Measurements from ENCODE around the gene LRFN2. TPM values are rescaled to one million over a fixed set of nuclear protein-coding genes. Genes with fewer than 3 reads are reported as not detected.

LRFN2 gene
- total RNA-seq, 1 experiment from 2014 or later: not detected

- no peaks in the 10 kb centered on the region for H4K20me1 ChIP-seq (ENCODE audit: low read length)
- H3K9me2 ChIP-seq (replicated peaks; ENCODE audit: low read length): no peaks in the 10 kb centered on the region
- no peak overlapping the region for H2AFZ ChIP-seq (ENCODE audit: low read length)
- H3K36me3 ChIP-seq (ENCODE audit: low read depth, low read length): no peaks in the 10 kb centered on the region
- ChIA-PET POLR2A (ENCODE audit: unreplicated experiment) (no interaction called here), CTCF (no interaction called here)
- no TSS peak for BruUV-seq (replicated peaks)
- TF ChIP-seq EZH2phosphoT487 (IDR thresholded peaks at IDR 0.05; ENCODE audit: borderline replicate concordance, low read length) (no peak), CTCF (conservative IDR thresholded peaks at IDR 0.05; ENCODE audit: low read depth, low read length) (no peak), EZH2 (IDR thresholded peaks at IDR 0.05; ENCODE audit: low read length, unreplicated experiment) (no peak)
- H3K9ac ChIP-seq (ENCODE audit: low read length): no peak overlapping the region
- ATAC-seq: no peak
- no peaks in the 10 kb centered on the region for H3K4me1 ChIP-seq (ENCODE audit: insufficient read depth, low read length)
- intact Hi-C loops (cut with micrococcal nuclease): no loop called here
- no peaks in the 10 kb centered on the region for H3F3A ChIP-seq (ENCODE audit: low read length, unreplicated experiment)
- no peak overlapping the region for H3K4me3 ChIP-seq (ENCODE audit: low read length)
- no peaks in the 10 kb centered on the region for H3K27me3 ChIP-seq (ENCODE audit: low read length)
- no peak overlapping the region for H3K4me2 ChIP-seq (ENCODE audit: low read length)
- no peaks in the 10 kb centered on the region for H3K79me2 ChIP-seq (ENCODE audit: low read length)
- no peak overlapping the region for H3K27ac ChIP-seq (ENCODE audit: low read length)
- DNase-seq: no peak
- no peaks in the 10 kb centered on the region for H3K9me3 ChIP-seq (ENCODE audit: low read length)
Measured at GRCh38 chr6:40399888-40400457, 187.2 kb downstream of the LRFN2 start.

- Histone ChIP-seq H3K36me3 (ENCODE audit: low read depth, low read length) (no peaks in the 10 kb centered on the region), H3F3A (ENCODE audit: low read length, unreplicated experiment) (no peaks in the 10 kb centered on the region), H2AFZ (ENCODE audit: low read length) (no peak overlapping the region), H3K4me2 (ENCODE audit: low read length) (no peak overlapping the region), H3K79me2 (ENCODE audit: low read length) (no peaks in the 10 kb centered on the region), H3K9ac (ENCODE audit: low read length) (no peak overlapping the region), H3K4me3 (ENCODE audit: low read length) (no peak overlapping the region), H3K4me1 (ENCODE audit: insufficient read depth, low read length) (no peaks in the 10 kb centered on the region), H3K9me3 (ENCODE audit: low read length) (no peaks in the 10 kb centered on the region), H3K27ac (ENCODE audit: low read length) (no peak overlapping the region), H3K9me2 (replicated peaks; ENCODE audit: low read length) (no peaks in the 10 kb centered on the region), H4K20me1 (ENCODE audit: low read length) (no peaks in the 10 kb centered on the region), H3K27me3 (ENCODE audit: low read length) (no peaks in the 10 kb centered on the region)
- POLR2A ChIA-PET (ENCODE audit: unreplicated experiment): no interaction called here
- BruUV-seq (replicated peaks): no TSS peak
- TF ChIP-seq EZH2 (IDR thresholded peaks at IDR 0.05; ENCODE audit: low read length, unreplicated experiment) (no peak), EZH2phosphoT487 (IDR thresholded peaks at IDR 0.05; ENCODE audit: borderline replicate concordance, low read length) (no peak), CTCF (conservative IDR thresholded peaks at IDR 0.05; ENCODE audit: low read depth, low read length) (no peak)
- intact Hi-C loops (cut with micrococcal nuclease): no loop called here
- CTCF ChIA-PET: no interaction called here
- DNase-seq (no peak), ATAC-seq (no peak)
Measured at GRCh38 chr6:40398810-40399477, 188.2 kb downstream of the LRFN2 start.

- H3K9me2 ChIP-seq (replicated peaks; ENCODE audit: low read length): no peaks in the 10 kb centered on the region
- DNase-seq (no peak), ATAC-seq (no peak)
- no peak overlapping the region for H2AFZ ChIP-seq (ENCODE audit: low read length)
- no peaks in the 10 kb centered on the region for H3K9me3 ChIP-seq (ENCODE audit: low read length)
- H4K20me1 ChIP-seq (ENCODE audit: low read length): no peaks in the 10 kb centered on the region
- H3F3A ChIP-seq (ENCODE audit: low read length, unreplicated experiment): no peaks in the 10 kb centered on the region
- H3K36me3 ChIP-seq (ENCODE audit: low read depth, low read length): no peaks in the 10 kb centered on the region
- no peak overlapping the region for H3K27ac ChIP-seq (ENCODE audit: low read length)
- no peak overlapping the region for H3K9ac ChIP-seq (ENCODE audit: low read length)
- no peak overlapping the region for H3K4me3 ChIP-seq (ENCODE audit: low read length)
- no peak for TF ChIP-seq CTCF (conservative IDR thresholded peaks at IDR 0.05; ENCODE audit: low read depth, low read length)
- no peak for TF ChIP-seq EZH2 (IDR thresholded peaks at IDR 0.05; ENCODE audit: low read length, unreplicated experiment)
- no peak for TF ChIP-seq EZH2phosphoT487 (IDR thresholded peaks at IDR 0.05; ENCODE audit: borderline replicate concordance, low read length)
- H3K4me2 ChIP-seq (ENCODE audit: low read length): no peak overlapping the region
- CTCF ChIA-PET: no interaction called here
- no TSS peak for BruUV-seq (replicated peaks)
- POLR2A ChIA-PET (ENCODE audit: unreplicated experiment): no interaction called here
- intact Hi-C loops (cut with micrococcal nuclease): no loop called here
- H3K4me1 ChIP-seq (ENCODE audit: insufficient read depth, low read length): no peaks in the 10 kb centered on the region
- H3K27me3 ChIP-seq (ENCODE audit: low read length): no peaks in the 10 kb centered on the region
- no peaks in the 10 kb centered on the region for H3K79me2 ChIP-seq (ENCODE audit: low read length)
Measured at GRCh38 chr6:40398034-40398691, 189.0 kb downstream of the LRFN2 start.
